HepG2 (cell line): Measurements from ENCODE around the gene ALK.

Experiments
- PBX3 ChIP-seq: sonication (generic); formaldehyde crosslinking; IDR thresholded peaks from 2 replicates; pipeline ENCODE4 v1.8.1; 2023; ENCODE audit warnings: missing genetic modification reagents, inconsistent platforms, borderline replicate concordance
- PITX1 ChIP-seq: sonication (generic); formaldehyde crosslinking; IDR thresholded peaks from 2 replicates; pipeline ENCODE4 v1.5.1; 2020; ENCODE audit warnings: mild to moderate bottlenecking, missing genetic modification reagents
- POLR2AphosphoS5 ChIP-seq: IDR thresholded peaks from 2 replicates; pipeline ENCODE4 v1.6.1; 2012; ENCODE audit warnings: low read depth, low read length
- ZBTB14 ChIP-seq: sonication (generic); formaldehyde crosslinking; IDR thresholded peaks from 2 replicates; pipeline ENCODE4 v1.4.0; 2020; ENCODE audit warnings: missing genetic modification reagents
- ZNF687 ChIP-seq: sonication (generic); formaldehyde crosslinking; IDR thresholded peaks from 2 replicates; pipeline ENCODE4 v1.5.1; 2020; ENCODE audit warnings: mild to moderate bottlenecking, missing genetic modification reagents, moderate library complexity

- TF ChIP-seq POLR2AphosphoS5 (no peak), PITX1 (CRISPR knock-in tag) (no peak), PBX3 (no peak), ZBTB14 (CRISPR knock-in tag) (no peak), ZNF687 (CRISPR knock-in tag) (no peak)
Measured at GRCh38 chr2:29412197-29412925, 509.0 kb downstream of the ALK start.
